Thyroid gland (tissue), 4 donors: ENCODE results near the gene TMEM74B. TPM values are rescaled to one million over a fixed set of nuclear protein-coding genes. Genes with fewer than 3 reads are reported as not detected.
A peak's percentile ranks its signal among the peaks of the same experiment; 100 is the strongest.

Source experiments
- DNase-seq, 2 donors: peaks; one replicate each; pipeline ENCODE4 v3.0.0-alpha.2; 2019
- H3K27ac ChIP-seq, 3 donors: fragments of 200-600 bp; sonication (generic); 1 replicate in 2 of 3; 2 replicates in 1 of 3; pipeline ENCODE4 v1.5.1; 2016 to 2019; ENCODE audit warnings: mild to moderate bottlenecking in 1 of 3, moderate library complexity in 1 of 3
- H3K27me3 ChIP-seq: fragments of 200-600 bp; sonication (generic); one replicate; pipeline ENCODE4 v1.5.1; 2019
- H3K36me3 ChIP-seq, 2 donors: fragments of 200-600 bp; sonication (generic); one replicate each; pipeline ENCODE4 v1.5.1; 2016 to 2019
- H3K4me1 ChIP-seq, 2 donors: fragments of 200-600 bp; sonication (generic); one replicate each; pipeline ENCODE4 v1.5.1; 2017 to 2019
- H3K4me3 ChIP-seq, 3 donors: fragments of 200-600 bp; sonication (generic); replicated peaks in 1 of 3; 1 replicate in 2 of 3; 2 replicates in 1 of 3; pipeline ENCODE4 v1.5.1; 2016; ENCODE audit warnings: mild to moderate bottlenecking in 1 of 3
- H3K9me3 ChIP-seq: fragments of 200-600 bp; sonication (generic); one replicate; pipeline ENCODE4 v1.5.1; 2017
- CTCF ChIP-seq, 6 experiments: fragments of 200-600 bp in 3 of 6; fragments of 450-650 bp in 3 of 6; sonication (generic) in 3 of 6; IDR thresholded peaks; one replicate each; pipeline ENCODE4 v1.5.1; 2016 to 2019; ENCODE audit warnings: antibody characterized with exemption in 6 of 6, mild to moderate bottlenecking in 2 of 6, inconsistent platforms in 1 of 6, moderate library complexity in 1 of 6
- POLR2A ChIP-seq, 2 donors: fragments of 450-650 bp; IDR thresholded peaks; one replicate each; pipeline ENCODE4 v1.6.1; 2017; ENCODE audit warnings: antibody characterized with exemption in 2 of 2, mild to moderate bottlenecking in 2 of 2, moderate library complexity in 1 of 2
- WGBS, 2 donors: methylation state at CpG; one replicate each; pipeline ENCODE4 v1.1.5; 2017; 5-methylcytosine and 5-hydroxymethylcytosine counted together
- intact Hi-C: fragments of 100-400 bp; cut with DNase I; formaldehyde crosslinking; loops from one replicate; pipeline ENCODE4 v1.15.1; 2023
- total RNA-seq, 4 donors: library from RNA; depleted of rRNA; stranded (reverse); fragments of >200 nt; gene quantifications; one replicate each; pipeline ENCODE4 v1.2.3, GENCODE V29; 2016

Gene TMEM74B
- total RNA-seq, 4 donors from 2014 or later: 0.63 to 2.7 (median 1.8) TPM

GRCh38 chr20:1185316-1185741 lies 548 bp upstream of the TMEM74B start:
- Histone ChIP-seq H3K4me3 (peak overlapping the region in 1 of 3 donors; percentile 43), H3K27ac (no peak overlapping the region)
- DNase-seq: no peak

GRCh38 chr20:1184260-1184637 lies 532 bp downstream of the TMEM74B start:
- 24 to 38% methylated on average over 6 to 8 of the region's 13 CpGs for WGBS, 2 donors
- Histone ChIP-seq H3K36me3 (no peaks in the 10 kb centered on the region), H3K9me3 (no peaks in the 10 kb centered on the region), H3K4me1 (peaks cover 0 to 13% of the 10 kb centered on the region in 2 donors), H3K4me3 (no peak overlapping the region), H3K27me3 (no peaks in the 10 kb centered on the region), H3K27ac (no peak overlapping the region)
- intact Hi-C loops: no loop called here
- TF ChIP-seq POLR2A (IDR thresholded peaks at IDR 0.05) (no peak), CTCF (IDR thresholded peaks at IDR 0.05) (no peak)
- DNase-seq: no peak

More at GRCh38 chr20:1185316-1185741, 548 bp upstream of the TMEM74B start:
- H3K27me3 ChIP-seq: no peaks in the 10 kb centered on the region
- 10% methylated on average over 2 of the region's 54 CpGs; no CpG with 5 or more reads in 1 of the 2 donors for WGBS, 2 donors
- no peaks in the 10 kb centered on the region for H3K36me3 ChIP-seq
- peaks cover 0 to 13% of the 10 kb centered on the region in 2 donors for H3K4me1 ChIP-seq
- no peaks in the 10 kb centered on the region for H3K9me3 ChIP-seq
- intact Hi-C loops: no loop called here
- TF ChIP-seq CTCF (IDR thresholded peaks at IDR 0.05) (no peak), POLR2A (IDR thresholded peaks at IDR 0.05) (no peak)

- WGBS, 2 donors: 69 to 75% methylated on average over 6 of the region's 6 CpGs
- H3K27ac ChIP-seq: no peak overlapping the region
- peaks cover 0 to 13% of the 10 kb centered on the region in 2 donors for H3K4me1 ChIP-seq
- H3K4me3 ChIP-seq: no peak overlapping the region
- no peaks in the 10 kb centered on the region for H3K9me3 ChIP-seq
- H3K27me3 ChIP-seq: no peaks in the 10 kb centered on the region
- no peak for TF ChIP-seq POLR2A (IDR thresholded peaks at IDR 0.05)
- no peak for TF ChIP-seq CTCF (IDR thresholded peaks at IDR 0.05)
- H3K36me3 ChIP-seq: no peaks in the 10 kb centered on the region
- no peak for DNase-seq
- intact Hi-C loops: no loop called here
Observed at GRCh38 chr20:1183153-1183552, 1.6 kb downstream of the TMEM74B start.

GRCh38 chr20:1182106-1182505 lies 2.7 kb downstream of the TMEM74B start:
- TF ChIP-seq CTCF (IDR thresholded peaks at IDR 0.05) (no peak), POLR2A (IDR thresholded peaks at IDR 0.05) (no peak)
- H3K4me1 ChIP-seq: peaks cover 0 to 13% of the 10 kb centered on the region in 2 donors
- 48 to 57% methylated on average over 4 of the region's 4 CpGs for WGBS, 2 donors
- intact Hi-C loops: no loop called here
- H3K9me3 ChIP-seq: no peaks in the 10 kb centered on the region
- H3K4me3 ChIP-seq: no peak overlapping the region
- no peaks in the 10 kb centered on the region for H3K27me3 ChIP-seq
- H3K36me3 ChIP-seq: no peaks in the 10 kb centered on the region
- no peak for DNase-seq
- no peak overlapping the region for H3K27ac ChIP-seq

GRCh38 chr20:1180949-1181348 lies 3.8 kb downstream of the TMEM74B start:
- DNase-seq: no peak
- peaks cover 0 to 13% of the 10 kb centered on the region in 2 donors for H3K4me1 ChIP-seq
- TF ChIP-seq CTCF (IDR thresholded peaks at IDR 0.05) (no peak), POLR2A (IDR thresholded peaks at IDR 0.05) (no peak)
- intact Hi-C loops: no loop called here
- no peaks in the 10 kb centered on the region for H3K36me3 ChIP-seq
- H3K9me3 ChIP-seq: no peaks in the 10 kb centered on the region
- H3K27ac ChIP-seq: no peak overlapping the region
- no peak overlapping the region for H3K4me3 ChIP-seq
- no peaks in the 10 kb centered on the region for H3K27me3 ChIP-seq
- WGBS, 2 donors: 91 to 94% methylated on average over 14 to 23 of the region's 27 CpGs
